Sciatic nerve (tissue), 2 donors: ENCODE measurements around the gene EMC9. TPM values are rescaled to one million over a fixed set of nuclear protein-coding genes. Genes with fewer than 3 reads are reported as not detected.
"Not testable (repeated sequence)": the region's sequence is repeated elsewhere in the genome, so short reads cannot be mapped to it uniquely, and the experiment has no call there.

Experiments
- ATAC-seq: fragments of 200-7000 bp; cut with Tn5 transposase; one replicate; pipeline ENCODE4 v1.9.1; 2020; ENCODE audit warnings: mild to moderate bottlenecking, moderate library complexity
- DNase-seq: peaks from one replicate; pipeline ENCODE4 v3.0.0-alpha.2; 2020; ENCODE audit warnings: low spot score
- intact Hi-C: fragments of 100-400 bp; cut with DNase I; formaldehyde crosslinking; loops from one replicate; pipeline ENCODE4 v1.14.2; 2022
- total RNA-seq: library from RNA; stranded (reverse); fragmentation: NEBNext Ultra II Directional; extraction: Animal tissue kit (Norgen Biotek cat#: 25700); gene quantifications from one replicate; pipeline ENCODE4 v1.2.1, GENCODE V29; 2021
- donor health status: DM: no; HTN: no; CAD: no.
- donor health status: DM: no; HTN: no; CAD: no.

EMC9 gene
- total RNA-seq, 1 donor from 2014 or later, result 14.8 TPM

GRCh38 chr14:24117179-24117578 is 24.2 kb downstream of the EMC9 start:
- intact Hi-C loops, result no loop called here
- ATAC-seq (no peak), DNase-seq (no peak)

DNA sequence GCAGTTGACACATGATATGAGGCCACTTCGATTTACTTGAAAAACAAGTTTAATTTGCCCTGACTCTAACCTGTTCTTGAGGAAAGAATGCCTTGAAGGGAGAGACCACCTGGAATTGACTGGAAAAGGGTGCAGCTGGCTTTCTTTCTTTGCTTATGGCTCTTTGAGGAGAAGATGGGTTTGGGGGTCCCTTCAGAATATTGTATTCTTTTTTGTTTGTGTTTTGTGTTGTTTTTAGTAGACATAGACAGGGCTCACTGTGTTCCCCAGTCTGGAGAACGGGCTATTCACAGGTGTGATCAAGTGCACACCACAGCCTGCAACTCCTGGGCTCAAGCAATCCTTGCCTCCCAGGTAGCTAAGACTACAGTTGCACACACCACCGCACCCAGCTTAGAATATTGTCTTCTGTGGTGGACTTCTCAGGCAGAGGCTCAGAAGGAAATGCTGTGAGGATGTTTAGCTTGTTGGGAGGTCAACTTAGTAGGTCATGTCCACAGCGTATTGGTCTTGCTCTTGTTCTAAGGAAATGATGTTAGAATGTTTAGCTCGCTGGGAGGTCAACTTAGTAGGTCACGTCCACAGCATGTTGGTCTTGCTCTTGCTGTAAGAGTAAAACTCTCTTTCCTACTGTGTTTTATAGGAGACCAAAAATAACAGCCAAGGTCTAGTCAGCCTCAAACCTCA is 25.1 kb downstream of the EMC9 start:
- no peak for DNase-seq
- intact Hi-C loops, result no loop called here

GRCh38 chr14:24115422-24116127 is 25.8 kb downstream of the EMC9 start:
- DNase-seq (no peak), ATAC-seq (no peak)
- intact Hi-C loops, result no loop called here

More for the DNA sequence above, 25.1 kb downstream of the EMC9 start:
- ATAC-seq, result no peak

GRCh38 chr14:24114532-24115421 is 26.6 kb downstream of the EMC9 start, which contains the start of the genes DCAF11 and NRL:
DCAF11 (plus strand) TSS chr14:24114777; CDS start chr14:24115595, 818 bp downstream.
NRL (minus strand) TSS chr14:24114949; CDS start chr14:24082848, 32,101 bp downstream.
- DNase-seq, result peak; percentile 99
- intact Hi-C loops, result no loop called here
- ATAC-seq, result peak; percentile 97

DNA sequence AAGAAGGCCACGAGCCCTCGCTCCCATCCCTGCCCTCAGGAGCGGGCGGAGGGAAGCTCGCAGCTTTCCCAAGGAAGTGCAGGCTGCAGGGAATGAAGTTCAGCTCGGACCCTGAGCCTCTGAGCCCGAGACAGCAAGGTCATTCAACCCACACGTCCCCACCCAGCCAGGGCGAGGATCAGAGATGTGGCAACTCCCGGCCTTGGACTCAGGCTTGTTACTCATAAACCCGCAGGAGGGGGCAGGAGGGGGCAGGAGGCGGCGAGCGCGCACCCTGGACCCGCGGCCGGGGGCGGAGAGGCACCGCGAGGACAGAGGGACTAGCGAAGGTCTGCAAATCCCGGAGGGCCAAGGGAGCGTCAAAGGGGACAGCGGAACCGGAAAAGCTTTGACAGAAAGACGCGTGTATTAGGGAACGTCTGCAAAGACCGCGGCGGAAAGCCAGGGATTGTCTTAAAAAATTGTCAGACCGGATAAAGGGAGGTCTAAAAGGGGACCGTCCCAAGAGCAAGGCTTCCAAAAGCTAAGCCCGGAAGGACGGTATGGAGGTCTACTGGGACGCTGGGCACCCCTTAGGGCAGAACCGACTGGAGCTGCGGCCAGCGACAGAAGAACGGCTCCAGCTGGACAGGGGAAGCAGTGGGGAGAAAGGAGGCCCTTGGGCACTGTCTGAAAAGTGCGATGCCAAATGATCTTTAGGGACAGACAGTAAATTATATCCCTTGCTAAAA is 27.4 kb downstream of the EMC9 start:
- DNase-seq (peak; percentile 89), ATAC-seq (peak; percentile 59)
- intact Hi-C loops, result no loop called here

DNA sequence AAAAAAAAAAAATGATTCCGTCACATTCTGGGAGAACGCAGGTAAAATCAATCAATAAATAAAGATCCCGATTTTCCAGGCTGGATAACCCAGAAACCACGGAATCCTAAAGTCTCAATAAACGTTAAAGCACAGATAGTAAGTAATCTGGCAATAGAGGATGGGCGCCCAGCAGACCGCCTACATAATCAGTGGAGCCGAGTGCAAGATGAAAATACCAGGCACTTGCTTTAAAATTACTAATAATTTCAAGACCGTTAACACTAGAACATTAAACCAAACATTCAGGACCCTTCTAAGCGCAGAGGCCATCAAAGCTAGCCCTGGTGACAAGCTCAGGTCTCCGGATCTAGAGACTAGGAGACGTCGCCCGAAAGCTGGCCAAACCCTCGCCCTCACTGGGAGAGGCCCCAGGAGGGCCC is 28.0 kb downstream of the EMC9 start:
- intact Hi-C loops, result no loop called here
- no peak for DNase-seq
- no peak for ATAC-seq

GRCh38 chr14:24110523-24110922 is 30.9 kb downstream of the EMC9 start:
- no peak for ATAC-seq

DNA sequence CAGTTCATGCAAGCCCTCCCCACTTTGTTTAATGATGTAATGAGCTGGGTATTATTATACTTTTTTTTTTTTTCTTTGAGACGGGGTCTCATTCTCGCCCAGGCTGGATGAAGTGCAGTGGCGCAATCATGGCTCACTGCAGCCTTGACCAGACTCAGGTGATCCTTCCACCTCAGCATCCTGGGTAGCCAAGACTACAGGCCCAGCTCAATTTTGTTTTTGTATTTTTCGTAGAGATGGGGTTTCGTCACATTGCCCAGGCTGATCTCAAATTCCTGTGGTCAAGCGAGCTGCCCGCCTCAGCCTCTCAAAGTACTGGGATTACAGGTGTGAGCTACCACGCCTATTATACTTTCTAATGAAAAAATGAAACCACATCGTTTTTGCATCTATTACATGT is 31.3 kb downstream of the EMC9 start:
- ATAC-seq, result no peak
- intact Hi-C loops, result no loop called here
- no peak for DNase-seq

More at GRCh38 chr14:24110523-24110922, 30.9 kb downstream of the EMC9 start:
- intact Hi-C loops, result no loop called here
- no peak for DNase-seq

- ATAC-seq (no peak), DNase-seq (no peak)
- intact Hi-C loops, result no loop called here
Measured at GRCh38 chr14:24108336-24108874, 33.0 kb downstream of the EMC9 start.

DNA sequence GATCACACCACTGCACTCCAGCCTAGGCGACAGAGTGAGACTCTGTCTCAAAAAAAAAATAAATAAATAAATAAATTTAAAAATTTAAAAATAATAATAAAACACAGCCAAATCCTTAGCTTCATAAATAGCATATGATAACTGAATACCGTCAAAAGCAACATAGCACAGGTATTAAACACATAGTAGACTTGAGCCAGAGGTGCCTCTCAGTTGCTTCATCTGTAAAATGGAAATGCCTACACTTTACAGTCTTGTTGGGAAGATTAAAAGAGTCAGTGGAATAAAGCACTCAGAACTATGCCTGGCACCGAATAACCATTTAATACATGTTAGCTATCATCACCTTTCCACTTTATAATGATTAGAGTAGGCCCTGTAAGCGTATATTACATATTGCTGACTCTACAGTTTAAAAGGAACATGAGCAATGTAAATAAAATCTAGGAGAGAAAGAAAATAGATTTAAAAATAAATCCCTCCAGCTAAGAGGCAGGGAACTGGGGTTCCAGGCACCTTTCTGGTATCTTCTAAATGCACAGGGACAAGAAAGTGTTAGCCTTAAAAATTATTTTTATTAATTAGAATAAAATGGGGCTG is 34.6 kb downstream of the EMC9 start:
- intact Hi-C loops, result no loop called here
- no peak for DNase-seq
- no peak for ATAC-seq

GRCh38 chr14:24105609-24106239 is 35.7 kb downstream of the EMC9 start:
- intact Hi-C loops, ATAC-seq: not testable (repeated sequence)

DNA sequence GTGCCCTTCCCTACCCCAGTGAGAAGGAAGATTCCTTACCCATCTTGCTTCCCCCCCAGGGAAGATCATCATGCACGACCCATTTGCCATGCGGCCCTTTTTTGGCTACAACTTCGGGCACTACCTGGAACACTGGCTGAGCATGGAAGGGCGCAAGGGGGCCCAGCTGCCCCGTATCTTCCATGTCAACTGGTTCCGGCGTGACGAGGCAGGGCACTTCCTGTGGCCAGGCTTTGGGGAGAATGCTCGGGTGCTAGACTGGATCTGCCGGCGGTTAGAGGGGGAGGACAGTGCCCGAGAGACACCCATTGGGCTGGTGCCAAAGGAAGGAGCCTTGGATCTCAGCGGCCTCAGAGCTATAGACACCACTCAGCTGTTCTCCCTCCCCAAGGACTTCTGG is 37.9 kb downstream of the EMC9 start:
- no peak for ATAC-seq
- intact Hi-C loops, result no loop called here
- DNase-seq, result no peak

More at GRCh38 chr14:24105609-24106239, 35.7 kb downstream of the EMC9 start:
- DNase-seq, result not testable (repeated sequence)

GRCh38 chr14:24102357-24103048 is 38.9 kb downstream of the EMC9 start:
- DNase-seq, result no peak
- intact Hi-C loops, result no loop called here
- no peak for ATAC-seq

GRCh38 chr14:24100982-24101494 is 40.4 kb downstream of the EMC9 start:
- DNase-seq (no peak), ATAC-seq (no peak)
- intact Hi-C loops, result no loop called here

DNA sequence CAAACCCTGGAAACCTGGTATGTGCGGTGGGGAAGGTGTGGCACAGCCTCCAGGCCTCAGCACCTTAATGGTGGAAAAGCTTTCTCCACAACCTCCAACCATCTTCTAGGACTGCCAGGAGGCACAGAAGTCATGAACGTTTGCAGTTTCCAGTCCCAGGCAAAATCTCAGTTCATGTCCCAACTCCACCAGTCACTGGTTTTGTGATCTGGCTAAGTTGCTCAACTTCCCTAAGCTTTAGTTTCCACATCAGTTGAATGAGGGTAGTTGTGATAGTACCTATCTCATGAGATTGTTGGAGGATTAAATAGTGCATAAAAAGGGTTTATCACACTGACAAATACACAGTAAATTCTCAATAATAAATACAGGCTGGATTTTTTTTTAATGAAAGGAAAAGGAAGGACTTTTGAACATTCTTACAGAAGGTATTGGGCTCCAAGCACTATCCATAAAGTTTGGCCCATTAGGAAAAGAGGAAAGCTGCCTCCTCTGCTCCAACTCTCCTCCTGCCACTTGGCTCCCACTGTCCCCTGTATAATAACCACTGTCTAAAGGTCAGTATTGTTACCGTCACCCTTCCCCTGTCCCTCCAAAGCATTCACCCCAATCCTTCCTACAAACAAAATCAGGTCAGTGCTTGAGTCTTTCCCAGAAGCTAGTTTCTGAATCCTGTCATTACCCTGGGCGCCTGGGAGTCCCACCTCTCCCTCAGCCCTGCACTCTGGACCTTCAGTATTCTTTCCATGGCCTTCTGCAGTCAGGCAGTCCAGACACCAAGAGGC is 41.0 kb downstream of the EMC9 start:
- intact Hi-C loops, result no loop called here
- DNase-seq (no peak), ATAC-seq (no peak)
